Endothelial cell of umbilical vein (primary cell): ENCODE results near the gene TPP2. TPM values are rescaled to one million over a fixed set of nuclear protein-coding genes. Genes with fewer than 3 reads are reported as not detected.

Experiments used
- BruUV-seq: library from RNA; stranded (reverse); fragments of 400-500 nt; replicated peaks from 2 replicates; lab custom pipeline; 2021; lab: Mats Ljungman, UMichigan
- CTCF ChIA-PET: fragments of 300-600, 350-600 bp; sonication (Branson Sonifier 250); formaldehyde crosslinking; loops from one replicate; lab custom pipeline; 2021; ENCODE audit warnings: antibody characterized with exemption, inconsistent platforms; lab: Charles Lee
- POLR2A ChIA-PET: fragments of 300-600, 350-600 bp; sonication (Branson Sonifier 250); formaldehyde crosslinking; loops from one replicate; lab custom pipeline; 2021; ENCODE audit warnings: antibody characterized with exemption, inconsistent platforms; lab: Charles Lee
- DNase-seq: peaks from one replicate; pipeline ENCODE4 v3.0.0-alpha.2; 2011; ENCODE audit warnings: low read depth, low spot score
- FAIRE-seq: peaks from 2 replicates; lab custom pipeline; 2011; peaks lifted over from hg19 to GRCh38; lab: Jason Lieb, UNC
- H2AFZ ChIP-seq: 2 replicates; pipeline ENCODE4 v1.6.0; 2012; ENCODE audit warnings: low read depth, low read length, control low read depth, inconsistent platforms
- H3K27ac ChIP-seq: 2 replicates; pipeline ENCODE4 v1.5.1; 2011; ENCODE audit warnings: low read depth, mild to moderate bottlenecking, control low read depth, low read length, moderate library complexity; ENCODE audit not compliant: insufficient read depth
- H3K27me3 ChIP-seq, 2 experiments: 2 replicates each; pipeline versions ENCODE4 v1.6.0 to v1.6.1; 2011; ENCODE audit warnings: low read length in 2 of 2, mixed read lengths in 1 of 2; ENCODE audit not compliant: control insufficient read depth in 2 of 2, insufficient read depth in 2 of 2
- H3K36me3 ChIP-seq, 2 experiments: 2 replicates in 1 of 2; 3 replicates in 1 of 2; pipeline ENCODE4 v1.5.1; 2011; ENCODE audit warnings: low read length in 2 of 2, mild to moderate bottlenecking in 1 of 2, moderate library complexity in 1 of 2; ENCODE audit not compliant: control insufficient read depth in 2 of 2, insufficient read depth in 2 of 2; ENCODE audit errors: extremely low read depth in 1 of 2
- H3K4me1 ChIP-seq: 3 replicates; pipeline ENCODE4 v1.5.1; 2011; ENCODE audit warnings: mild to moderate bottlenecking, low read length; ENCODE audit not compliant: control insufficient read depth, insufficient read depth; ENCODE audit errors: extremely low read depth
- H3K4me2 ChIP-seq: 2 replicates; pipeline ENCODE4 v1.6.1; 2011; ENCODE audit warnings: low read length, control low read depth, mixed read lengths; ENCODE audit not compliant: insufficient read depth
- H3K4me3 ChIP-seq, 3 experiments: fragments of 200-600 bp in 1 of 3; sonication (generic), shearing (Covaris generic) in 1 of 3; replicated peaks in 1 of 3; 2 replicates each; pipeline ENCODE4 v1.5.1; 2011 to 2016; ENCODE audit warnings: control low read depth in 3 of 3, low read length in 3 of 3, mild to moderate bottlenecking in 2 of 3, inconsistent platforms in 1 of 3, low read depth in 1 of 3, moderate library complexity in 1 of 3; ENCODE audit not compliant: insufficient read depth in 1 of 3
- H3K79me2 ChIP-seq: 2 replicates; pipeline ENCODE4 v1.6.0; 2012; ENCODE audit warnings: low read length, inconsistent platforms; ENCODE audit not compliant: control insufficient read depth, insufficient read depth
- H3K9ac ChIP-seq: replicated peaks from 2 replicates; pipeline ENCODE3; 2011; ENCODE audit warnings: low read length, control low read depth; ENCODE audit not compliant: insufficient read depth; ENCODE audit errors: extremely low read depth
- H3K9me1 ChIP-seq: replicated peaks from 3 replicates; pipeline ENCODE4 v1.6.0; 2011; ENCODE audit warnings: mild to moderate bottlenecking, low read length; ENCODE audit not compliant: control insufficient read depth, insufficient read depth; ENCODE audit errors: extremely low read depth
- H3K9me3 ChIP-seq: replicated peaks from 2 replicates; pipeline ENCODE4 v1.5.1; 2012; ENCODE audit warnings: low read length, inconsistent platforms; ENCODE audit not compliant: control insufficient read depth, insufficient read depth
- H4K20me1 ChIP-seq: replicated peaks from 2 replicates; pipeline ENCODE3; 2011; ENCODE audit warnings: mild to moderate bottlenecking, low read length; ENCODE audit not compliant: control insufficient read depth, insufficient read depth; ENCODE audit errors: extremely low read depth
- CTCF ChIP-seq, 2 donors: IDR thresholded peaks; 1 replicate in 1 of 2; 2 replicates in 1 of 2; pipeline ENCODE4 v1.5.1; 2011; ENCODE audit warnings: low read length in 2 of 2, mild to moderate bottlenecking in 2 of 2, moderate library complexity in 2 of 2, control low read depth in 1 of 2, inconsistent platforms in 1 of 2, low read depth in 1 of 2; ENCODE audit not compliant: insufficient read depth in 1 of 2; ENCODE audit errors: extremely low read depth in 1 of 2
- EZH2 ChIP-seq: IDR thresholded peaks from 2 replicates; pipeline ENCODE4 v1.6.1; 2012; ENCODE audit warnings: borderline replicate concordance, low read depth, mild to moderate bottlenecking, moderate library complexity, low read length, inconsistent platforms; ENCODE audit not compliant: severe bottlenecking
- FOS ChIP-seq: IDR thresholded peaks from 2 replicates; pipeline ENCODE4 v1.6.1; 2011; ENCODE audit warnings: mild to moderate bottlenecking, low read length, moderate library complexity, borderline replicate concordance; ENCODE audit not compliant: insufficient read depth
- GATA2 ChIP-seq: IDR thresholded peaks from 2 replicates; pipeline ENCODE4 v1.7.0; 2011; ENCODE audit warnings: low read depth, mild to moderate bottlenecking, moderate library complexity, mixed read lengths, low read length; ENCODE audit not compliant: insufficient read length, insufficient read depth
- JUN ChIP-seq: IDR thresholded peaks from 2 replicates; pipeline ENCODE4 v1.6.1; 2011; ENCODE audit warnings: borderline replicate concordance, low read depth; ENCODE audit not compliant: insufficient read length, insufficient read depth
- MAX ChIP-seq: IDR thresholded peaks from 2 replicates; pipeline ENCODE4 v1.6.1; 2011; ENCODE audit not compliant: insufficient read depth, insufficient read length
- MYC ChIP-seq: IDR thresholded peaks from one replicate; pipeline ENCODE4 v1.6.1; 2011; ENCODE audit warnings: mild to moderate bottlenecking, low read depth, low read length
- POLR2A ChIP-seq: IDR thresholded peaks from 2 replicates; pipeline ENCODE4 v1.6.1; 2012; ENCODE audit warnings: low read depth, mild to moderate bottlenecking, control low read depth, low read length
- POLR2AphosphoS5 ChIP-seq: IDR thresholded peaks from 2 replicates; pipeline ENCODE4 v1.6.1; 2012; ENCODE audit warnings: low read depth, mild to moderate bottlenecking, control low read depth, low read length, moderate library complexity; ENCODE audit not compliant: insufficient read depth
- dilution Hi-C: fragments of 300-500 bp; cut with MboI; formaldehyde crosslinking; loops from one replicate; pipeline ENCODE4 v1.15.0; 2019; ENCODE audit warnings: low sequenced_read_pairs; ENCODE audit not compliant: extremely low pct_ligation_motif_present
- intact Hi-C: fragments of 100-400 bp; cut with micrococcal nuclease; formaldehyde crosslinking; loops from one replicate; pipeline ENCODE4 v1.10.0; 2022
- polyA plus RNA-seq, 4 experiments: library from polyadenylated mRNA; depleted of rRNA in 3 of 4; stranded (reverse) in 3 of 4; unstranded in 1 of 4; fragments of >200 nt; gene quantifications; 2 replicates each; pipeline versions ENCODE4 v1.2.1 to v1.2.3, GENCODE V29; 2011 to 2012; ENCODE audit warnings: missing spikeins in 1 of 4
- total RNA-seq: library from RNA; stranded (reverse); gene quantifications from 2 replicates; pipeline ENCODE4 v1.2.3, GENCODE V29; 2021

TPP2 gene
- total and polyA plus RNA-seq, 2 donors (not counting 3 experiments of a cell fraction or from before 2014, with no cell fraction given), result 11.5 to 46.7 TPM

- peak overlapping the region; percentile 19 for H2AFZ ChIP-seq
- H3K27me3 ChIP-seq, result no peaks in the 10 kb centered on the region
- no peaks in the 10 kb centered on the region for H3K36me3 ChIP-seq
- no TSS peak for BruUV-seq
- no peaks in the 10 kb centered on the region for H4K20me1 ChIP-seq
- ChIA-PET POLR2A (no interaction called here), CTCF (interaction anchor here (0.8 to 2.8 kb wide), 6 partner anchors 12 to 116 kb away, joined by 3 to 19 read pairs (median 4); no protein-coding TSS in a partner anchor)
- peak; percentile 79 for FAIRE-seq
- intact Hi-C loops, result loop anchor here (1.0 kb wide), 1 partner anchor 111 kb away; the partner anchor contains the start of gene TPP2
- H3K9me1 ChIP-seq, result no peaks in the 10 kb centered on the region
- dilution Hi-C loops, result no loop called here
- TF ChIP-seq FOS, result peak; percentile 69
- TF ChIP-seq MAX, result no peak
- TF ChIP-seq GATA2, result peak; percentile 81
- TF ChIP-seq POLR2AphosphoS5, result peak; percentile 49
- no peak for TF ChIP-seq POLR2A
- TF ChIP-seq EZH2, result no peak
- TF ChIP-seq MYC, result no peak
- TF ChIP-seq JUN, result peak; percentile 84
- H3K4me1 ChIP-seq, result peaks cover 48% of the 10 kb centered on the region
- H3K79me2 ChIP-seq, result no peaks in the 10 kb centered on the region
- no peaks in the 10 kb centered on the region for H3K9me3 ChIP-seq
- H3K27ac ChIP-seq, result peak overlapping the region; percentile 59
- H3K4me2 ChIP-seq, result peak overlapping the region; percentile 76
- peak overlapping the region; percentile 53 for H3K9ac ChIP-seq
- H3K4me3 ChIP-seq, result no peak overlapping the region
- peak; percentile 93 for DNase-seq
Measured at GRCh38 chr13:102707467-102707866, 110.7 kb downstream of the TPP2 start.

- ChIA-PET CTCF (interaction anchor here (0.8 to 2.8 kb wide), 6 partner anchors 11 to 117 kb away, joined by 3 to 19 read pairs (median 4); no protein-coding TSS in a partner anchor), POLR2A (no interaction called here)
- dilution Hi-C loops, result no loop called here
- H3K27me3 ChIP-seq, result no peaks in the 10 kb centered on the region
- no peak overlapping the region for H2AFZ ChIP-seq
- FAIRE-seq (no peak), DNase-seq (peak; percentile 18)
- TF ChIP-seq EZH2, result no peak
- TF ChIP-seq POLR2A, result no peak
- no peak for TF ChIP-seq JUN
- no peak for TF ChIP-seq CTCF (IDR thresholded peaks at IDR 0.05; ENCODE audit: extremely low read depth in 1 of 2, insufficient read depth in 1 of 2, low read depth in 1 of 2, low read length in 2 of 2)
- TF ChIP-seq FOS, result no peak
- no peak for TF ChIP-seq MYC
- no peaks in the 10 kb centered on the region for H3K9me3 ChIP-seq
- H4K20me1 ChIP-seq, result no peaks in the 10 kb centered on the region
- H3K36me3 ChIP-seq, result no peaks in the 10 kb centered on the region
- intact Hi-C loops, result no loop called here
- H3K9ac ChIP-seq, result peak overlapping the region; percentile 53
- no peaks in the 10 kb centered on the region for H3K79me2 ChIP-seq
- H3K27ac ChIP-seq, result peak overlapping the region; percentile 59
- peak overlapping the region; percentile 76 for H3K4me2 ChIP-seq
- no peak overlapping the region for H3K4me3 ChIP-seq
- BruUV-seq, result no TSS peak
- H3K4me1 ChIP-seq, result peaks cover 43% of the 10 kb centered on the region
- H3K9me1 ChIP-seq, result no peaks in the 10 kb centered on the region
Measured at GRCh38 chr13:102708211-102708610, 111.4 kb downstream of the TPP2 start.
